Measurements from ENCODE around the gene BCDIN3D. TPM values are rescaled to one million over a fixed set of nuclear protein-coding genes. Genes with fewer than 3 reads are reported as not detected.

The BCDIN3D gene
- total RNA-seq, 1 experiment from 2014 or later = 6.2 TPM

DNA sequence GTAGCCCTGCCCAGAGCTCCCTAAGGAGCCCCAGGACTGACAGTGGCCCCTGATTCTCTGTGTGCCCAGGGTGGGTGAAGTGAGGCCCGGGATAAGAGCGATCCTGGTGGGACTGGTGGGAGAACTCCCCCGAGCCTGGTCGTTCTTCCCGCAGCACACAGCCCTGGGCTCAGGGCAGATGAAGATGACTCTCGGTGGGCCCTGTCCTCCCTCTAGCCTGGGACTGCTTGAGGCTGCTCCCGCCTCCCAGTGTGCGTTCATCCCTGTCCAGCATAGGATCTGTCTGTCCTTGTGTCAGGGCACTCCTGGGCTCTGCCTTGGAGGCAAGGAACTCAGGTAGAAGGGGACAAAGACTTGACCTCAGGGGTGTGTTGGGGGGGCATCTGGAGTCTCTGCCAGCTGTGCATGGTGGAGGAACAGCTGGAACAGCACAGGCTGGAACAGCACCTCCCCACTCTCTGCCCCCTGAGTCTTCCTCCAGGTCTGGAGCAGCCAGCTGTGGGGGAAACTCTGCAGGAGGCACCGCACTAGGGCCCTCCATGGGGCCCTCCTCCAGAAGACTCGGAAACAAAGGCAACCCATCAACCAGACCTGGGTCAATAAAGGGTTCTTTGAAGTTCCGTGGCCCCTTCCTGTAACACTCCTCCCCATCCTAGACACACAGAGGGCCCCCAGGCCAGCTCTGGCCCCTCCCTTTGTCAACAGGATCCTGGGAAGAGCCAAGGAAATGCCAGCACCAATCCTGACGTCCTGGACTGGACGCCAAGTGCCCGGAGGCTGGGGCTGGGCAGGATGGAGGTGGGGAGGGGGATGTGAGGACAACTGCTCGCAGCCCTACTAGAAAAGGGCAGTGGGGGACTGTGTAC lies 44.9 kb upstream of the BCDIN3D start:
- H3K27me3 Mint-ChIP-seq (ENCODE audit: insufficient read depth, unreplicated experiment) = peaks cover 58% of the 10 kb centered on the region
- TF ChIP-seq, protein P1, sequence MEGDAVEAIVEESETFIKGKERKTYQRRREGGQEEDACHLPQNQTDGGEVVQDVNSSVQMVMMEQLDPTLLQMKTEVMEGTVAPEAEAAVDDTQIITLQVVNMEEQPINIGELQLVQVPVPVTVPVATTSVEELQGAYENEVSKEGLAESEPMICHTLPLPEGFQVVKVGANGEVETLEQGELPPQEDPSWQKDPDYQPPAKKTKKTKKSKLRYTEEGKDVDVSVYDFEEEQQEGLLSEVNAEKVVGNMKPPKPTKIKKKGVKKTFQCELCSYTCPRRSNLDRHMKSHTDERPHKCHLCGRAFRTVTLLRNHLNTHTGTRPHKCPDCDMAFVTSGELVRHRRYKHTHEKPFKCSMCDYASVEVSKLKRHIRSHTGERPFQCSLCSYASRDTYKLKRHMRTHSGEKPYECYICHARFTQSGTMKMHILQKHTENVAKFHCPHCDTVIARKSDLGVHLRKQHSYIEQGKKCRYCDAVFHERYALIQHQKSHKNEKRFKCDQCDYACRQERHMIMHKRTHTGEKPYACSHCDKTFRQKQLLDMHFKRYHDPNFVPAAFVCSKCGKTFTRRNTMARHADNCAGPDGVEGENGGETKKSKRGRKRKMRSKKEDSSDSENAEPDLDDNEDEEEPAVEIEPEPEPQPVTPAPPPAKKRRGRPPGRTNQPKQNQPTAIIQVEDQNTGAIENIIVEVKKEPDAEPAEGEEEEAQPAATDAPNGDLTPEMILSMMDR (IDR thresholded peaks at IDR 0.05; ENCODE audit: unreplicated experiment) = no peak
- H3K4me3 Mint-ChIP-seq (ENCODE audit: unreplicated experiment) = no peak overlapping the region
- no TSS peak for BruUV-seq (replicated peaks)
- intact Hi-C loops (cut with micrococcal nuclease) = no loop called here
- H3K27ac Mint-ChIP-seq (ENCODE audit: low read depth, unreplicated experiment) = no peak overlapping the region
- ChIA-PET POLR2A (no interaction called here), CTCF (interaction anchor here (1.5 kb wide), 1 partner anchor 21 kb away, joined by 5 read pairs; no protein-coding TSS in a partner anchor)
- no peaks in the 10 kb centered on the region for H3K36me3 Mint-ChIP-seq (ENCODE audit: insufficient read depth, unreplicated experiment)
- DNase-seq (ENCODE audit: unreplicated experiment) = no peak
- H3K4me1 Mint-ChIP-seq (ENCODE audit: insufficient read depth, unreplicated experiment) = peaks cover 6% of the 10 kb centered on the region
- H3K9me3 Mint-ChIP-seq (ENCODE audit: unreplicated experiment) = no peaks in the 10 kb centered on the region

GRCh38 chr12:49887091-49887490 lies 44.2 kb upstream of the BCDIN3D start:
- ChIA-PET CTCF (interaction anchor here (0.7 to 1.2 kb wide), 2 partner anchors 21 to 58 kb away, joined by 4 read pairs; no protein-coding TSS in a partner anchor), POLR2A (interaction anchor here (0.6 kb wide), 1 partner anchor 22 kb away, joined by 3 read pairs; no protein-coding TSS in a partner anchor)
- H3K9me3 Mint-ChIP-seq (ENCODE audit: unreplicated experiment) = no peaks in the 10 kb centered on the region
- no peak overlapping the region for H3K27ac Mint-ChIP-seq (ENCODE audit: low read depth, unreplicated experiment)
- H3K4me1 Mint-ChIP-seq (ENCODE audit: insufficient read depth, unreplicated experiment) = peaks cover 6% of the 10 kb centered on the region
- TF ChIP-seq, protein P1 (IDR thresholded peaks at IDR 0.05; ENCODE audit: unreplicated experiment) = no peak
- intact Hi-C loops (cut with micrococcal nuclease) = no loop called here
- H3K27me3 Mint-ChIP-seq (ENCODE audit: insufficient read depth, unreplicated experiment) = peaks cover 56% of the 10 kb centered on the region
- no peaks in the 10 kb centered on the region for H3K36me3 Mint-ChIP-seq (ENCODE audit: insufficient read depth, unreplicated experiment)
- H3K4me3 Mint-ChIP-seq (ENCODE audit: unreplicated experiment) = no peak overlapping the region
- BruUV-seq (replicated peaks) = no TSS peak
- DNase-seq (ENCODE audit: unreplicated experiment) = no peak

DNA sequence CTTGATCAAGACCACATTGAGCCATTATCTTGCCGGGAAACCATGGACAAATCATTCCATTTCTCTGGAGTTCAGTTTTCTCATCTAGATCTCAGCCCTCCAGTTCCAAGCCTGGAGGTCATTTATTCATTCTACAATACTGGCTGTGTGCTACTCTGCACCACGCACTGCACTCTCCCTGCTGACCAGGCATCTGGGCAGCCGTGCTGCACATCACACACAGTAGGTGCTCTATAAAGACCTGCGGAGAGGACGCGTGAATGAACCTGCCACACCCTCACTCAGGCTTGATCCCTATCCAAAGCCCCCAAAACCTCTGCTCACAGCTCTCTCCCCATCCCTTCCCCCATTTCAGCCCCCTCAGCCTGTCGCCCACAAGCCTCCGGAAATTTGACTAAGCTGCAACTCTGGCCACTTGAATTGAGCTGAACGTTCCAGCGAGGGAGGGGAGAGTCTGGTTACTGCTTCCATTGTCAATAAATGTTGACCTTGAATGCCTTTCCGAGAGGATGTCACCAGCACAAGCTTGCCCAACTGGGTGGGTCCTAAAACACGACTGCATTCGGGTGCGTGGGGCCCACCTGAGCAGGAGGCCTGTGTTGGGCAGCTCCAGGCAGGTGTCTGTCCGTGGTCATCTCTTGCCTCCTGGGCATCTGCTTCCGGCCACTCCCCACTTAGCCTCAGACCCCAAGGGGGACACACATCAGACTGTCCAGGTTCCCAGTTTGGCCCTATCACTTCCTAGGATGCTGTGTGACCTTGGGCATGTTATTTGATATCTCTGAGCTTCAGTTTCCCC lies 43.0 kb upstream of the BCDIN3D start:
- Mint-ChIP-seq H3K4me1 (ENCODE audit: insufficient read depth, unreplicated experiment) (peaks cover 6% of the 10 kb centered on the region), H3K4me3 (ENCODE audit: unreplicated experiment) (no peak overlapping the region), H3K27ac (ENCODE audit: low read depth, unreplicated experiment) (no peak overlapping the region), H3K36me3 (ENCODE audit: insufficient read depth, unreplicated experiment) (no peaks in the 10 kb centered on the region), H3K27me3 (ENCODE audit: insufficient read depth, unreplicated experiment) (peaks cover 49% of the 10 kb centered on the region), H3K9me3 (ENCODE audit: unreplicated experiment) (no peaks in the 10 kb centered on the region)
- CTCF ChIA-PET = interaction anchor here (0.6 to 1.2 kb wide), 3 partner anchors 9 to 60 kb away, joined by 3 to 4 read pairs (median 3); no protein-coding TSS in a partner anchor
- TF ChIP-seq, protein P1 (IDR thresholded peaks at IDR 0.05; ENCODE audit: unreplicated experiment) = no peak
- no TSS peak for BruUV-seq (replicated peaks)
- POLR2A ChIA-PET = no interaction called here
- intact Hi-C loops (cut with micrococcal nuclease) = no loop called here
- DNase-seq (ENCODE audit: unreplicated experiment) = no peak

DNA sequence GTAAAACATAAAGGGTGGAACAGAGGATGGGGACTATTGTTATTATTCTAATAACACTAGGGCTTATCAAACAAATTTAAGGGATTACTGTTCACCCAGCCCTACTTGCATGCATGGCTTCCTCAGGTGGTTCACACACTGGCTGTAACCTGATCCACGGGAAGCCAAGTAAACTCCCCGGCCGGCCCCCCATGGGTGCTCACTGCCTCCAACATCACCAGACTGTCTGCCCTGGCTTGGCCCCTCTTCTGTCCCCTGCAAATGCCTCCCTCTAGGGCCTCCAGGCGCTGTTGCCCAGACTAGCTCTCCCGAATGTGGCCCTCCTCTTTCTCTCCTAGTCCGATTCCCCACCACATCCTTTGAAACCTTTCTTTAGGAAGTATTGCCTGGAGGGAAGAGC lies 42.2 kb upstream of the BCDIN3D start:
- POLR2A ChIA-PET = no interaction called here
- no TSS peak for BruUV-seq (replicated peaks)
- Mint-ChIP-seq H3K36me3 (ENCODE audit: insufficient read depth, unreplicated experiment) (no peaks in the 10 kb centered on the region), H3K27me3 (ENCODE audit: insufficient read depth, unreplicated experiment) (peaks cover 49% of the 10 kb centered on the region), H3K4me1 (ENCODE audit: insufficient read depth, unreplicated experiment) (peaks cover 6% of the 10 kb centered on the region), H3K9me3 (ENCODE audit: unreplicated experiment) (peaks cover 7% of the 10 kb centered on the region), H3K27ac (ENCODE audit: low read depth, unreplicated experiment) (no peak overlapping the region), H3K4me3 (ENCODE audit: unreplicated experiment) (no peak overlapping the region)
- CTCF ChIA-PET = no interaction called here
- TF ChIP-seq, protein P1 (IDR thresholded peaks at IDR 0.05; ENCODE audit: unreplicated experiment) = no peak
- intact Hi-C loops (cut with micrococcal nuclease) = no loop called here
- no peak for DNase-seq (ENCODE audit: unreplicated experiment)
